Trophoblast cell (in vitro differentiated cells and primary cell): Measurements from ENCODE around the gene DCXR.

ENCODE experiments used
- DNase-seq, 2 donors: peaks; one replicate each; pipeline ENCODE4 v3.0.0-alpha.2; 2016
- H2AFZ ChIP-seq: 2 replicates; pipeline ENCODE4 v1.6.1; 2013; ENCODE audit warnings: low read length, moderate library complexity, mild to moderate bottlenecking; ENCODE audit not compliant: insufficient read depth, poor library complexity
- H2AK5ac ChIP-seq: 2 replicates; pipeline ENCODE4 v1.6.1; 2013; ENCODE audit warnings: mild to moderate bottlenecking, low read length
- H2BK120ac ChIP-seq: 2 replicates; pipeline ENCODE4 v1.6.1; 2013; ENCODE audit warnings: low read length, mild to moderate bottlenecking, moderate library complexity; ENCODE audit not compliant: insufficient read depth, poor library complexity
- H2BK12ac ChIP-seq: 2 replicates; pipeline ENCODE4 v1.6.1; 2013; ENCODE audit warnings: mild to moderate bottlenecking, low read length, moderate library complexity
- H2BK5ac ChIP-seq: 2 replicates; pipeline ENCODE4 v1.6.1; 2013; ENCODE audit warnings: low read length, low read depth, moderate library complexity, mild to moderate bottlenecking; ENCODE audit not compliant: poor library complexity
- H3K14ac ChIP-seq: 2 replicates; pipeline ENCODE4 v1.6.1; 2013; ENCODE audit warnings: mild to moderate bottlenecking, low read length
- H3K18ac ChIP-seq: 2 replicates; pipeline ENCODE4 v1.6.1; 2013; ENCODE audit warnings: mild to moderate bottlenecking, low read length
- H3K23ac ChIP-seq: 2 replicates; pipeline ENCODE4 v1.6.1; 2013; ENCODE audit warnings: low read length
- H3K27ac ChIP-seq: 2 replicates; pipeline ENCODE4 v1.5.1; 2013; ENCODE audit warnings: low read depth, mild to moderate bottlenecking, inconsistent platforms, low read length, moderate library complexity
- H3K27me3 ChIP-seq: 2 replicates; pipeline ENCODE4 v1.6.1; 2013; ENCODE audit warnings: inconsistent platforms, mild to moderate bottlenecking, low read length, moderate library complexity; ENCODE audit not compliant: insufficient read depth
- H3K36me3 ChIP-seq, 2 experiments: 1 replicate in 1 of 2; 2 replicates in 1 of 2; pipeline ENCODE4 v1.6.1; 2013; ENCODE audit warnings: low read length in 2 of 2, mild to moderate bottlenecking in 2 of 2, moderate library complexity in 1 of 2; ENCODE audit not compliant: insufficient read depth in 2 of 2, control insufficient read depth in 1 of 2
- H3K4ac ChIP-seq: 2 replicates; pipeline ENCODE4 v1.6.1; 2013; ENCODE audit warnings: low read depth, mild to moderate bottlenecking, low read length, moderate library complexity
- H3K4me1 ChIP-seq, 2 experiments: 1 replicate in 1 of 2; 2 replicates in 1 of 2; pipeline ENCODE4 v1.6.1; 2013; ENCODE audit warnings: low read length in 2 of 2, mild to moderate bottlenecking in 2 of 2, moderate library complexity in 1 of 2; ENCODE audit not compliant: insufficient read depth in 2 of 2, control insufficient read depth in 1 of 2
- H3K4me2 ChIP-seq: 2 replicates; pipeline ENCODE4 v1.6.1; 2013; ENCODE audit warnings: inconsistent platforms, mild to moderate bottlenecking, low read length, moderate library complexity
- H3K4me3 ChIP-seq: 2 replicates; pipeline ENCODE4 v1.5.1; 2013; ENCODE audit warnings: mild to moderate bottlenecking, low read depth, low read length, inconsistent platforms
- H3K79me1 ChIP-seq: one replicate; pipeline ENCODE4 v1.6.1; 2013; ENCODE audit warnings: low read length
- H3K79me2 ChIP-seq: 2 replicates; pipeline ENCODE4 v1.6.1; 2013; ENCODE audit warnings: low read length, mild to moderate bottlenecking; ENCODE audit not compliant: control insufficient read depth, insufficient read depth, poor library complexity
- H3K9ac ChIP-seq: 2 replicates; pipeline ENCODE4 v1.6.1; 2013; ENCODE audit warnings: mild to moderate bottlenecking, low read length
- H3K9me3 ChIP-seq: 2 replicates; pipeline ENCODE4 v1.6.1; 2013; ENCODE audit warnings: low read depth, mild to moderate bottlenecking, control low read depth, inconsistent platforms, low read length; ENCODE audit not compliant: insufficient read depth
- H4K12ac ChIP-seq: 2 replicates; pipeline ENCODE4 v1.6.1; 2013; ENCODE audit warnings: low read depth, mild to moderate bottlenecking, low read length, moderate library complexity
- H4K8ac ChIP-seq: 2 replicates; pipeline ENCODE4 v1.6.1; 2013; ENCODE audit warnings: low read depth, mild to moderate bottlenecking, low read length, moderate library complexity
- H4K91ac ChIP-seq: one replicate; pipeline ENCODE4 v1.6.1; 2013; ENCODE audit warnings: low read depth, mild to moderate bottlenecking, low read length, moderate library complexity
- WGBS: extraction: QIAGEN DNeasy Blood & Tissue Kit; methylation state at CpG from one replicate; pipeline ENCODE4 v1.1.7; 2013; ENCODE audit warnings: missing lambda C conversion rate; ENCODE audit not compliant: insufficient read length, insufficient coverage; ENCODE audit errors: extremely low coverage; 5-methylcytosine and 5-hydroxymethylcytosine counted together

DCXR gene

GRCh38 chr17:81999976-82000802, 37.3 kb downstream of the DCXR start:
- H3K23ac ChIP-seq, result no peak overlapping the region
- DNase-seq, result peak in 1 of 2 donors; percentile 24
- WGBS, result no CpG with 5 or more reads among the region's 36 CpGs

GRCh38 chr17:81999587-81999975, 37.9 kb downstream of the DCXR start:
- Histone ChIP-seq H2BK120ac (no peak overlapping the region), H3K4me2 (no peak overlapping the region), H4K91ac (peak overlapping the region; percentile 63), H3K4me3 (no peak overlapping the region), H3K27me3 (no peaks in the 10 kb centered on the region), H3K4me1 (peaks cover 15 to 20% of the 10 kb centered on the region in 2 experiments), H2AFZ (no peak overlapping the region), H4K8ac (no peak overlapping the region), H3K14ac (no peak overlapping the region), H3K27ac (no peak overlapping the region), H3K4ac (no peak overlapping the region), H3K36me3 (peaks cover 4 to 5% of the 10 kb centered on the region in 2 experiments), H3K79me1 (peaks cover 17% of the 10 kb centered on the region), H3K9me3 (no peaks in the 10 kb centered on the region), H2BK5ac (no peak overlapping the region), H3K9ac (no peak overlapping the region), H3K18ac (no peak overlapping the region), H4K12ac (no peak overlapping the region), H2BK12ac (no peak overlapping the region), H3K23ac (no peak overlapping the region), H3K79me2 (peaks cover 5% of the 10 kb centered on the region), H2AK5ac (no peak overlapping the region)
- peak; percentile 80 to 86 for DNase-seq
- no CpG with 5 or more reads among the region's 12 CpGs for WGBS

More at GRCh38 chr17:81999976-82000802, 37.3 kb downstream of the DCXR start:
- Histone ChIP-seq H3K79me1 (peaks cover 23% of the 10 kb centered on the region), H3K27me3 (no peaks in the 10 kb centered on the region), H3K9me3 (no peaks in the 10 kb centered on the region), H4K12ac (no peak overlapping the region), H4K8ac (no peak overlapping the region), H3K4me2 (no peak overlapping the region), H2BK12ac (no peak overlapping the region), H3K4ac (no peak overlapping the region), H3K18ac (no peak overlapping the region), H2BK120ac (no peak overlapping the region), H2AFZ (no peak overlapping the region), H3K4me3 (no peak overlapping the region), H3K36me3 (peaks cover 4 to 5% of the 10 kb centered on the region in 2 experiments), H3K4me1 (peaks cover 21 to 25% of the 10 kb centered on the region in 2 experiments), H3K27ac (no peak overlapping the region), H3K14ac (peak overlapping the region; percentile 5), H4K91ac (peak overlapping the region; percentile 63), H2AK5ac (peak overlapping the region; percentile 15), H3K79me2 (peaks cover 6% of the 10 kb centered on the region), H2BK5ac (no peak overlapping the region), H3K9ac (no peak overlapping the region)

GRCh38 chr17:81998691-81999438, 38.6 kb downstream of the DCXR start:
- no CpG with 5 or more reads among the region's 14 CpGs for WGBS
- H4K8ac ChIP-seq, result peak overlapping the region; percentile 3
- no peak overlapping the region for H3K4me3 ChIP-seq
- peak; percentile 99 for DNase-seq
- H4K91ac ChIP-seq, result peak overlapping the region; percentile 20
- H3K79me1 ChIP-seq, result peaks cover 11% of the 10 kb centered on the region
- no peak overlapping the region for H3K4ac ChIP-seq
- H2AFZ ChIP-seq, result no peak overlapping the region
- no peak overlapping the region for H2BK5ac ChIP-seq
- peaks cover 9 to 13% of the 10 kb centered on the region in 2 experiments for H3K4me1 ChIP-seq
- no peak overlapping the region for H4K12ac ChIP-seq
- H2BK12ac ChIP-seq, result peak overlapping the region; percentile 5
- no peak overlapping the region for H3K23ac ChIP-seq
- H2AK5ac ChIP-seq, result peak overlapping the region; percentile 16
- H3K36me3 ChIP-seq, result peaks cover 4 to 12% of the 10 kb centered on the region in 2 experiments
- no peaks in the 10 kb centered on the region for H3K27me3 ChIP-seq
- peak overlapping the region; percentile 14 for H3K18ac ChIP-seq
- H3K9me3 ChIP-seq, result no peaks in the 10 kb centered on the region
- no peak overlapping the region for H3K27ac ChIP-seq
- H3K79me2 ChIP-seq, result no peaks in the 10 kb centered on the region
- no peak overlapping the region for H3K4me2 ChIP-seq
- no peak overlapping the region for H3K14ac ChIP-seq
- peak overlapping the region; percentile 8 for H2BK120ac ChIP-seq
- H3K9ac ChIP-seq, result no peak overlapping the region

- Histone ChIP-seq H3K4me3 (no peak overlapping the region), H3K23ac (no peak overlapping the region), H3K79me1 (peaks cover 7% of the 10 kb centered on the region), H3K36me3 (peaks cover 4 to 12% of the 10 kb centered on the region in 2 experiments), H2AK5ac (no peak overlapping the region), H2BK120ac (no peak overlapping the region), H2BK5ac (no peak overlapping the region), H4K12ac (no peak overlapping the region), H3K27ac (no peak overlapping the region), H3K9me3 (no peaks in the 10 kb centered on the region), H4K91ac (no peak overlapping the region), H4K8ac (no peak overlapping the region), H3K18ac (no peak overlapping the region), H3K4ac (no peak overlapping the region), H2BK12ac (no peak overlapping the region), H2AFZ (no peak overlapping the region), H3K27me3 (no peaks in the 10 kb centered on the region), H3K79me2 (no peaks in the 10 kb centered on the region), H3K14ac (no peak overlapping the region), H3K4me2 (no peak overlapping the region), H3K4me1 (peaks cover 5 to 8% of the 10 kb centered on the region in 2 experiments), H3K9ac (no peak overlapping the region)
- WGBS, result no CpG with 5 or more reads among the region's 7 CpGs
- peak in 1 of 2 donors; percentile 19 for DNase-seq
These were observed 39.3 kb downstream of the DCXR start for GRCh38 chr17:81998212-81998611.
